Neural cell (in vitro differentiated cells): Measurements from ENCODE around the gene OGFR. TPM values are rescaled to one million over a fixed set of nuclear protein-coding genes. Genes with fewer than 3 reads are reported as not detected.

Experiments used
- H2AFZ ChIP-seq: fragments of 200-600, 300-800 bp; sonication (generic), shearing (Covaris generic); 2 replicates; pipeline ENCODE4 v1.6.0; 2014; ENCODE audit warnings: low read depth, mild to moderate bottlenecking, antibody characterized with exemption, low read length, moderate library complexity
- H3F3A ChIP-seq: fragments of 200-600 bp; shearing (Covaris generic); 2 replicates; pipeline ENCODE4 v1.6.1; 2016; ENCODE audit warnings: mild to moderate bottlenecking, moderate library complexity, mixed read lengths, antibody characterized with exemption, low read length; ENCODE audit not compliant: insufficient read depth, poor library complexity, severe bottlenecking
- H3K27ac ChIP-seq: fragments of 200-600, 300-800 bp; sonication (generic), shearing (Covaris generic); 2 replicates; pipeline ENCODE4 v1.5.1; 2014; ENCODE audit warnings: mild to moderate bottlenecking, low read length, moderate library complexity
- H3K27me3 ChIP-seq: fragments of 300-800, 200-600 bp; sonication (generic), shearing (Covaris generic); 2 replicates; pipeline ENCODE4 v1.6.0; 2014; ENCODE audit warnings: mild to moderate bottlenecking, low read depth, low read length, moderate library complexity; ENCODE audit not compliant: insufficient read depth
- H3K36me3 ChIP-seq: fragments of 300-800, 200-600 bp; sonication (generic), shearing (Covaris generic); 2 replicates; pipeline ENCODE4 v1.5.1; 2014; ENCODE audit warnings: mild to moderate bottlenecking, antibody characterized with exemption, low read length, moderate library complexity; ENCODE audit not compliant: insufficient read depth
- H3K4me2 ChIP-seq: fragments of 300-800, 200-600 bp; sonication (generic), shearing (Covaris generic); 2 replicates; pipeline ENCODE4 v1.6.0; 2014; ENCODE audit warnings: mild to moderate bottlenecking, low read length
- H3K4me3 ChIP-seq: fragments of 300-800, 200-600 bp; sonication (generic), shearing (Covaris generic); 2 replicates; pipeline ENCODE4 v1.5.1; 2014; ENCODE audit warnings: mild to moderate bottlenecking, low read length, moderate library complexity
- H3K79me2 ChIP-seq: fragments of 200-600 bp; shearing (Covaris generic); replicated peaks from 2 replicates; pipeline ENCODE4 v1.6.0; 2014; ENCODE audit warnings: mild to moderate bottlenecking, low read length, moderate library complexity; ENCODE audit not compliant: insufficient read depth
- H3K9ac ChIP-seq: fragments of 300-800, 200-600 bp; sonication (generic), shearing (Covaris generic); 2 replicates; pipeline ENCODE4 v1.6.1; 2016; ENCODE audit warnings: mild to moderate bottlenecking, low read length, mixed read lengths
- H3K9me2 ChIP-seq: fragments of 200-600 bp; shearing (Covaris generic); 2 replicates; pipeline ENCODE4 v1.6.1; 2016; ENCODE audit warnings: mild to moderate bottlenecking, low read length, mixed read lengths; ENCODE audit not compliant: insufficient read depth
- H3K9me3 ChIP-seq: fragments of 200-600, 300-800 bp; sonication (generic), shearing (Covaris generic); 2 replicates; pipeline ENCODE4 v1.6.1; 2016; ENCODE audit warnings: mild to moderate bottlenecking, mixed run types, low read length, moderate library complexity, mixed read lengths
- H4K20me1 ChIP-seq: fragments of 200-600 bp; shearing (Covaris generic); 2 replicates; pipeline ENCODE4 v1.6.1; 2016; ENCODE audit warnings: mild to moderate bottlenecking, mixed run types; ENCODE audit not compliant: insufficient read depth
- EP300 ChIP-seq: fragments of 450-650 bp; conservative IDR thresholded peaks from 2 replicates; pipeline ENCODE4 v1.6.1; 2014; ENCODE audit warnings: antibody characterized with exemption, mild to moderate bottlenecking, moderate library complexity; ENCODE audit not compliant: poor library complexity, severe bottlenecking
- EZH2 ChIP-seq: fragments of 200-600, 300-800 bp; shearing (Covaris generic), sonication (generic); IDR thresholded peaks from 2 replicates; pipeline ENCODE4 v1.6.1; 2014; ENCODE audit warnings: antibody characterized with exemption, low read length, borderline replicate concordance, mild to moderate bottlenecking; ENCODE audit not compliant: insufficient read depth, poor library complexity, severe bottlenecking
- MXI1 ChIP-seq: fragments of 450-650 bp; conservative IDR thresholded peaks from 2 replicates; pipeline ENCODE4 v1.6.1; 2014; ENCODE audit warnings: antibody characterized with exemption, mild to moderate bottlenecking; ENCODE audit not compliant: poor library complexity, severe bottlenecking
- POLR2AphosphoS5 ChIP-seq: IDR thresholded peaks from 2 replicates; pipeline ENCODE4 v1.6.1; 2012
- RAD21 ChIP-seq: fragments of 450-650 bp; conservative IDR thresholded peaks from 2 replicates; pipeline ENCODE4 v1.6.1; 2014; ENCODE audit warnings: antibody characterized with exemption, mild to moderate bottlenecking, moderate library complexity
- SMC3 ChIP-seq: fragments of 450-650 bp; conservative IDR thresholded peaks from 2 replicates; pipeline ENCODE4 v1.6.1; 2014; ENCODE audit warnings: antibody characterized with exemption, mild to moderate bottlenecking, moderate library complexity; ENCODE audit not compliant: poor library complexity
- TAF1 ChIP-seq: IDR thresholded peaks from 2 replicates; pipeline ENCODE4 v1.6.1; 2012; ENCODE audit warnings: low read depth
- polyA plus RNA-seq: library from polyadenylated mRNA; depleted of rRNA; stranded (reverse); fragments of >200 nt; gene quantifications from 2 replicates; pipeline ENCODE4 v1.2.3, GENCODE V29; 2014
- TF ChIP-seq, protein P1 (sequence below): IDR thresholded peaks from 2 replicates; pipeline ENCODE4 v1.6.1; 2012; ENCODE audit warnings: borderline replicate concordance
- TF ChIP-seq, protein P2 (sequence below): fragments of 450-650 bp; IDR thresholded peaks from 2 replicates; pipeline ENCODE4 v1.5.1; 2014; ENCODE audit warnings: antibody characterized with exemption, mild to moderate bottlenecking, moderate library complexity; ENCODE audit not compliant: poor library complexity, severe bottlenecking

Gene OGFR
- polyA plus RNA-seq, 1 donor from 2014 or later, result 15.6 TPM

DNA sequence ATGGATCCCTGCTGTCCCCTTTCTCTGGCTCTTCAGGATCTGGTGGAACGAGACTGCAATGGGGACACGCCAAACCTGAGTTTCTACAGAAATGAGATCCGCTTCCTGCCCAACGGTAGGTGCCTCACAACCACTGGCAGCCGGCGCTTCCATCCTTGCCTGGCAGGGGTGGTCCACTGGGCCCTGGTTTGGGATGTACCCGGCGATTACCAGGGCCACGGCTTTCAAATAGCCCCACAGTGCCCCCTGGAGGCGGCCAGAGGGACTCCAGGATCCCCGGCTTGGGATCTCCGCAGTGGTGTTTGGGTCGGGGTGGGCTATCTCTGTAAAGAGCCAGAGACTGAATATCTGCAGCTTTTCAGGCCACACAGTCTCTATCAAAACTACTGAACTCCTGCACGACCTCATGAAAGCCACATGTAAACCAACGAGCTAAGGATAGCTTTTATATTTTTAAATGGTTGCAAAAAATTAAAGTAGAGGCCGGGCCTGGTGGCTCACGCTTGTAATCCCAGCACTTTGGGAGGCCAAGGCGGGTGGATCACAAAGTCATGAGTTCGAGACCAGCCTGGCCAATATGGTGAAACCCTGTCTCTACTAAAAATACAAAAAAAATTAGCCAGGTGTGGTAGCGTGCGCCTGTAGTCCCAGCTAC lies 3.7 kb downstream of the OGFR start:
- H4K20me1 ChIP-seq, result no peaks in the 10 kb centered on the region

DNA sequence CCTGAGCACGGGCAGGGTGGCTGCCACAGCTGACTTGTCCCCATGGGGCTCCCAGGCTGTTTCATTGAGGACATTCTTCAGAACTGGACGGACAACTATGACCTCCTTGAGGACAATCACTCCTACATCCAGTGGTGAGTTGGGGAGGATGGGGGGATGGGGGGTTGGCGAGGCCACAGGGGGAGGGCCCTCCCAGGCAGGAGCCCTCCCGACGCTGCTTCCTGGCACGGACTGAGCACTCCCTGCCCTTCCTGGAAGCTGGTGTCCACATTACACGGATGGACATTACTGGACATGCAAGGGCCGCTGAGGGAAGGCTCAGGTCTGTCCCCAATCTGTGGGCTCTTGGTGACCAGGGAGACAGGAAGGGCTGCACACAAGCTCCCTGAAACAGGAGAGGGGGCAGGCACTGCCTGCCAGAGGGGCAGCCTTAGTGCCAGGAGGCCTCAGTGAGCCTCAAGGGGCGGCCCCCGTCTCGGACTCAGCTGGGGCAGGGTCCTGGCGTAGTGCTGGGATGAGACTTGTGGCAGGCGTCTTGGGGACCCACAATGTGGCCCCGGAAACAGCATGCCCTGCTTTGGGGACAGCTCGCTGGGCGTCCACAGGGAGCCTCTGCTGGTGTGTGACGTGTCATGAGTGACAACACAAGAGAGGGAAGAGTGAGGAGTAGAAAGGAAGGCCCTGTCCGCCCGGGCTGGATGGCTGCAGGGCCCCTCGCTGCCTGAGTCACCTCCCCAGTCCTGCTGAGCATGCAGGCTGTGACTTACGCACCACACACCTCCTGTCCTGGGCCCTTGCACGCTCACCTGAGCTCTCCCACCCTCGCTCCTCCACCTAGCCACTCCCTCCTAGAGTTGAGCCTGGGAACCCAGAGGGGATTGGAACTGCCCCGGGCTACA lies 5.1 kb downstream of the OGFR start:
- Histone ChIP-seq H3F3A (no peaks in the 10 kb centered on the region), H3K9me2 (no peaks in the 10 kb centered on the region), H2AFZ (no peak overlapping the region), H3K9me3 (no peaks in the 10 kb centered on the region), H3K36me3 (no peaks in the 10 kb centered on the region), H3K4me3 (no peak overlapping the region), H3K79me2 (peaks cover 3% of the 10 kb centered on the region), H3K9ac (no peak overlapping the region), H3K4me2 (no peak overlapping the region), H3K27me3 (no peaks in the 10 kb centered on the region), H4K20me1 (no peaks in the 10 kb centered on the region), H3K27ac (no peak overlapping the region)
- TF ChIP-seq, protein P1, sequence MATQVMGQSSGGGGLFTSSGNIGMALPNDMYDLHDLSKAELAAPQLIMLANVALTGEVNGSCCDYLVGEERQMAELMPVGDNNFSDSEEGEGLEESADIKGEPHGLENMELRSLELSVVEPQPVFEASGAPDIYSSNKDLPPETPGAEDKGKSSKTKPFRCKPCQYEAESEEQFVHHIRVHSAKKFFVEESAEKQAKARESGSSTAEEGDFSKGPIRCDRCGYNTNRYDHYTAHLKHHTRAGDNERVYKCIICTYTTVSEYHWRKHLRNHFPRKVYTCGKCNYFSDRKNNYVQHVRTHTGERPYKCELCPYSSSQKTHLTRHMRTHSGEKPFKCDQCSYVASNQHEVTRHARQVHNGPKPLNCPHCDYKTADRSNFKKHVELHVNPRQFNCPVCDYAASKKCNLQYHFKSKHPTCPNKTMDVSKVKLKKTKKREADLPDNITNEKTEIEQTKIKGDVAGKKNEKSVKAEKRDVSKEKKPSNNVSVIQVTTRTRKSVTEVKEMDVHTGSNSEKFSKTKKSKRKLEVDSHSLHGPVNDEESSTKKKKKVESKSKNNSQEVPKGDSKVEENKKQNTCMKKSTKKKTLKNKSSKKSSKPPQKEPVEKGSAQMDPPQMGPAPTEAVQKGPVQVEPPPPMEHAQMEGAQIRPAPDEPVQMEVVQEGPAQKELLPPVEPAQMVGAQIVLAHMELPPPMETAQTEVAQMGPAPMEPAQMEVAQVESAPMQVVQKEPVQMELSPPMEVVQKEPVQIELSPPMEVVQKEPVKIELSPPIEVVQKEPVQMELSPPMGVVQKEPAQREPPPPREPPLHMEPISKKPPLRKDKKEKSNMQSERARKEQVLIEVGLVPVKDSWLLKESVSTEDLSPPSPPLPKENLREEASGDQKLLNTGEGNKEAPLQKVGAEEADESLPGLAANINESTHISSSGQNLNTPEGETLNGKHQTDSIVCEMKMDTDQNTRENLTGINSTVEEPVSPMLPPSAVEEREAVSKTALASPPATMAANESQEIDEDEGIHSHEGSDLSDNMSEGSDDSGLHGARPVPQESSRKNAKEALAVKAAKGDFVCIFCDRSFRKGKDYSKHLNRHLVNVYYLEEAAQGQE, result no peak
- no peak for TF ChIP-seq EZH2
- TF ChIP-seq EP300, result no peak
- TF ChIP-seq, protein P2, sequence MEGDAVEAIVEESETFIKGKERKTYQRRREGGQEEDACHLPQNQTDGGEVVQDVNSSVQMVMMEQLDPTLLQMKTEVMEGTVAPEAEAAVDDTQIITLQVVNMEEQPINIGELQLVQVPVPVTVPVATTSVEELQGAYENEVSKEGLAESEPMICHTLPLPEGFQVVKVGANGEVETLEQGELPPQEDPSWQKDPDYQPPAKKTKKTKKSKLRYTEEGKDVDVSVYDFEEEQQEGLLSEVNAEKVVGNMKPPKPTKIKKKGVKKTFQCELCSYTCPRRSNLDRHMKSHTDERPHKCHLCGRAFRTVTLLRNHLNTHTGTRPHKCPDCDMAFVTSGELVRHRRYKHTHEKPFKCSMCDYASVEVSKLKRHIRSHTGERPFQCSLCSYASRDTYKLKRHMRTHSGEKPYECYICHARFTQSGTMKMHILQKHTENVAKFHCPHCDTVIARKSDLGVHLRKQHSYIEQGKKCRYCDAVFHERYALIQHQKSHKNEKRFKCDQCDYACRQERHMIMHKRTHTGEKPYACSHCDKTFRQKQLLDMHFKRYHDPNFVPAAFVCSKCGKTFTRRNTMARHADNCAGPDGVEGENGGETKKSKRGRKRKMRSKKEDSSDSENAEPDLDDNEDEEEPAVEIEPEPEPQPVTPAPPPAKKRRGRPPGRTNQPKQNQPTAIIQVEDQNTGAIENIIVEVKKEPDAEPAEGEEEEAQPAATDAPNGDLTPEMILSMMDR, result no peak
- TF ChIP-seq RAD21, result no peak
- no peak for TF ChIP-seq TAF1
- no peak for TF ChIP-seq POLR2AphosphoS5

More for the DNA sequence above, 3.7 kb downstream of the OGFR start:
- Histone ChIP-seq H3K4me2 (no peak overlapping the region), H3K27ac (no peak overlapping the region), H3K27me3 (no peaks in the 10 kb centered on the region), H2AFZ (no peak overlapping the region), H3K9me2 (no peaks in the 10 kb centered on the region), H3K4me3 (no peak overlapping the region), H3F3A (no peaks in the 10 kb centered on the region), H3K79me2 (peaks cover 3% of the 10 kb centered on the region), H3K9me3 (no peaks in the 10 kb centered on the region), H3K9ac (no peak overlapping the region), H3K36me3 (no peaks in the 10 kb centered on the region)
- TF ChIP-seq POLR2AphosphoS5 (no peak), EP300 (no peak), MXI1 (peak; percentile 27), TAF1 (no peak), SMC3 (peak; percentile 84), RAD21 (peak; percentile 81), EZH2 (no peak)
- TF ChIP-seq, protein P1, result no peak
- TF ChIP-seq, protein P2, result peak; percentile 90
